WERI-Rb-1 (cell line): ENCODE measurements around the gene MELK.

Experiments used
- DNase-seq: peaks from one replicate; pipeline ENCODE4 v3.0.0-alpha.2; 2020
- H3K27ac ChIP-seq: fragments of 250-450 bp; sonication (Bioruptor Pico); 2 replicates; pipeline ENCODE4 v1.5.1; 2020; ENCODE audit warnings: mild to moderate bottlenecking, moderate library complexity
- H3K27me3 ChIP-seq: fragments of 250-450 bp; sonication (Bioruptor Pico); 2 replicates; pipeline ENCODE4 v1.5.1; 2021; ENCODE audit warnings: mild to moderate bottlenecking, low read depth, moderate library complexity; ENCODE audit not compliant: insufficient read depth, severe bottlenecking
- H3K36me3 ChIP-seq: fragments of 250-450 bp; sonication (Bioruptor Pico); 2 replicates; pipeline ENCODE4 v1.5.1; 2020; ENCODE audit warnings: mild to moderate bottlenecking, moderate library complexity
- H3K4me3 ChIP-seq: 2 replicates; pipeline ENCODE4 v1.5.1; 2011; ENCODE audit warnings: low read depth, mild to moderate bottlenecking, control low read depth, low read length
- H3K9me3 ChIP-seq: fragments of 250-450 bp; sonication (Bioruptor Pico); 2 replicates; pipeline ENCODE4 v1.5.1; 2021; ENCODE audit warnings: mild to moderate bottlenecking, moderate library complexity; ENCODE audit not compliant: severe bottlenecking
- CTCF ChIP-seq: IDR thresholded peaks from 2 replicates; pipeline ENCODE4 v1.5.1; 2011; ENCODE audit warnings: low read depth, mild to moderate bottlenecking, control low read depth, inconsistent platforms, low read length

Gene MELK

GRCh38 chr9:36640771-36641381, 68.2 kb downstream of the MELK start:
- no peaks in the 10 kb centered on the region for H3K9me3 ChIP-seq
- H3K27me3 ChIP-seq, result no peaks in the 10 kb centered on the region
- no peak overlapping the region for H3K27ac ChIP-seq
- no peak for TF ChIP-seq CTCF
- H3K36me3 ChIP-seq, result peaks cover 51% of the 10 kb centered on the region
- DNase-seq, result no peak
- no peak overlapping the region for H3K4me3 ChIP-seq

- Histone ChIP-seq H3K9me3 (no peaks in the 10 kb centered on the region), H3K4me3 (no peak overlapping the region), H3K36me3 (peaks cover 48% of the 10 kb centered on the region), H3K27ac (no peak overlapping the region), H3K27me3 (no peaks in the 10 kb centered on the region)
- no peak for TF ChIP-seq CTCF
- no peak for DNase-seq
Observed at GRCh38 chr9:36642817-36643216, 70.1 kb downstream of the MELK start.

GRCh38 chr9:36656842-36657241, 84.1 kb downstream of the MELK start:
- H3K4me3 ChIP-seq, result no peak overlapping the region
- H3K27ac ChIP-seq, result no peak overlapping the region
- no peaks in the 10 kb centered on the region for H3K9me3 ChIP-seq
- H3K36me3 ChIP-seq, result peaks cover 50% of the 10 kb centered on the region
- H3K27me3 ChIP-seq, result no peaks in the 10 kb centered on the region
- no peak for DNase-seq
- no peak for TF ChIP-seq CTCF

- Histone ChIP-seq H3K27me3 (no peaks in the 10 kb centered on the region), H3K27ac (no peak overlapping the region), H3K4me3 (no peak overlapping the region), H3K36me3 (peaks cover 42% of the 10 kb centered on the region), H3K9me3 (no peaks in the 10 kb centered on the region)
- TF ChIP-seq CTCF, result no peak
- DNase-seq, result no peak
Observed at GRCh38 chr9:36659500-36659899, 86.8 kb downstream of the MELK start.

GRCh38 chr9:36664806-36665205, 92.1 kb downstream of the MELK start:
- H3K4me3 ChIP-seq, result no peak overlapping the region
- H3K36me3 ChIP-seq, result peaks cover 62% of the 10 kb centered on the region

More at GRCh38 chr9:36664806-36665205, 92.1 kb downstream of the MELK start:
- Histone ChIP-seq H3K27me3 (no peaks in the 10 kb centered on the region), H3K27ac (no peak overlapping the region), H3K9me3 (no peaks in the 10 kb centered on the region)
- DNase-seq, result no peak
- TF ChIP-seq CTCF, result no peak
